HG03469 (cell line): ENCODE data around the gene TRAFD1.

Source experiments
- ATAC-seq: cut with Tn5 transposase; IDR thresholded peaks from one replicate; pipeline ENCODE4 v1.9.1; 2021; ENCODE audit warnings: mild to moderate bottlenecking, moderate library complexity, moderate number of reproducible peaks; ENCODE audit not compliant: unreplicated experiment

The TRAFD1 gene

DNA sequence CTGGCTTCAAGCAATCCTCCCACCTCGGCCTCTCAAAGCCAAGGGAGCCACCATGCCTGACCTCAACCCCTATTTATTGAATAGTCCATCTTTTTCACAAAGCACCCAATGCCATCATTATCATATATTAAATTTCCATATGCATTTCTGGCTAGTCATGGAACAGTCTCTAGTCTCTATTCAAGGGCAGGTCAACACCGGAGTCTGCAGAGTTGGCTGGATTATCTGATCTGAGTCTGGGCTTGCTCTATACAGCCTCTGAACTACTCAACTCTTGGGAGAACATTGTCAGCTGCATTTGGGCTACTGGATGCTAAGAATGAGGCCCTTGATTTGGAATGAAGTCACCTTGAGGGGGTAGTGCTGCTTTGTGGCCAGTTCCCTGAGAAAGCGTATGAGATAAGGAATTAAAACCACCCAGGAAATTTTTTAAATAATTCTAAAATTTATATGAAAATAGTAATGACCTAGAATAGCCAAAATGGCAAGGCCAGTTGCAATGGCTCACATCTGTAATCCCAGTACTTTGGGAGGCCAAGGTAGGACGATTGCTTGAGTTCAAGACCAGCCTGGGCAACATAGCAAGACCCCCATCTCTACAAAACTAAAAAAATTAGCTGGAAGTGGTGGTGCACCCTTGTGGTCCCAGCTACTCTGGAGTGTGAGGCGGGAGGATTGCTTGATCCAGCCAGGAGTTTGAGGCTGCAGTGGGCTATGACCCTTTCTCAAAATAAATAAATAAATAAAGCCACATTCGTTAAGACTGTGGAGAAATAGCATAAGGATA is 9.9 kb upstream of the TRAFD1 start:
- ATAC-seq = no peak

DNA sequence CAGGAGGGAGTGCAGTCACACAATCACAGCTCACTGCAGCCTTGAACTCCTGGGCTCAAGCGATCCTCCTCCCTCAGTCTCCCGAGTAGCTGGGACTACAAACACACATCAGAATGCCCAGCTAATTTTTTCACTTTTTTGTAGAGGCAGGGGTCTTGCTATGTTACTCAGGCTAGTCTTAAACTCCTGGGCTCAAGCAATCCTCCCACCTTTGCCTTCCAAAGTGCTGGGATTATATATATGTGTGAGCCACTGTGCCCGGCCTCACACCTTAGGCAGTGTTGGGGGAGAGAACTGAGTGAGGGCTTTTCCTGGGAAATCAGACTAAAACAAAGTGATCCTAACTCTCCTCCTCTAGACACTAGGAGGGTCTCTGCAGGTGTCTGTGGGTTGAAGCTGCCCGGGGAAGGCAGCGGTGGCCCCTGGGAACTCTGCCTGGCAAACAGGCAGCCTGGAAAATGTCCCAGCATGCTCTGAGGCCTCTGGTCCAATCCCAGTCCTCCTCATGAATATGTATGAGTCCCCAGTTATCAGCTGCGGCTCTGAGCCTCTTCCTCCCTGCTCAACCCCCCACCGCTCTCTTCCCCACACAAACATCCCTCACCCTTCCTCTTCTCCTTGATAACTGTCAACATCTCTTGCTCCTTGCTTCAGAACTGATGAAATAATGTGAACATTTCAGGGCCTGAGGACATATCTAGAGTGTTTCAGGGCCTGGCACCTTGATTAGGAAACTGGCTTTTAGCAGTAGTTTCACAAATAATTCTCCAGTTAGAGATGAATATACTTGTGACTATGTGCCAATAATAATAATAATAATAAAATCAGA is 8.9 kb upstream of the TRAFD1 start:
- no peak for ATAC-seq

DNA sequence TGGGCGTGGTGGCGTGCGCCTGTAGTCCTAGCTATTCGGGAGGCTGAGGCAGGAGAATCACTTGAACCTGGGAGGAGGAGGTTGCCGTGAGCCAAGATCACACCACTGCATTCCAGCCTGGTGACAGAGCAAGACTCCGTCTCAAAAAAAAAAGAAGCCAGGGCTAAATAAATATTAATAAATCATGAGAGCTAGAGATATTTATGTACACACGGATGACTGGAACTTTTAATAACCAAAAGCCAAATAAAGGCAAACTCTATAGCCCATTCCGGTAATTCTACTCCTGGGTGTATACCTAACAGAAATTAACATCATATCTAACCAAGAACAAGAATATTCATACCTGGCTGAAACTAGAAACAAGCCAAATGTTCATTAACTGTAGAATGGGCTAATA is 7.7 kb upstream of the TRAFD1 start:
- no peak for ATAC-seq

DNA sequence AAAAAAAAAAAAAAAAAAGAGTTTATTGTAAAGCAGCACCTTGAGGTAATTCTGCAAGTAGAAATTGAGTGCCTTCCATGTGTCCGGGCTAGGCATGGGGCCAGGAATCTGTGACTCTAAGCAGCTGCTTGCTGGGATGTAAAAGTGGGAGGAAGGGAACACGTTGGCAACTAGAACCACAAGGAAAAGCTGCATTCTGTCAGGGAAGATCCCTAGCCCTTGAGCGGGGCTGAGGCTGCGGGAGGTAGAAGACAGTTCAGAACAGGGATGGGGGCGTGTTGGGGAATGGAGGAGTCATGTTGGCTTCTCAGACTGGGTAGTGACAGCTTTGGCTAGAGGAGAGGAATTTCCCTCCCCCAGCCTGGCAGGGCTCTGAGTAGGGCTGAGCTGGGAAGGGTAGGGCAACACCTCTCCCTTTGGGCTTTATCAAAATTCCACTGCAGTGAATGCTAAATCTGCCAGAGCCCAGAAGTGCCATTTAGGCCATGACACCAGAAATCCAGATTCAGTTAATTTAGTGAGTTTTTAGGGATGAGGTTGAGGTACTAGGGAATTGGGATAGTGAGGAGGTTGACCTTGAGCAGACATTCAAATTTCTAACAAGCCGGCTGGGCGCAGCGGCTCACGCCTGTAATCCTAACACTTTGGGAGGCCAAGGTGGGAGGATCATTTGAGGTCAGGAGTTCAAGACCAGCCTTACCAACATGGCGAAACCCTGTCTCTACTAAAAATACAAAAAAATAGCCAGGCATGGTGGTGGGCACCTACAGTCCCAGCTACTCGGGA is 3.4 kb upstream of the TRAFD1 start:
- ATAC-seq = no peak

DNA sequence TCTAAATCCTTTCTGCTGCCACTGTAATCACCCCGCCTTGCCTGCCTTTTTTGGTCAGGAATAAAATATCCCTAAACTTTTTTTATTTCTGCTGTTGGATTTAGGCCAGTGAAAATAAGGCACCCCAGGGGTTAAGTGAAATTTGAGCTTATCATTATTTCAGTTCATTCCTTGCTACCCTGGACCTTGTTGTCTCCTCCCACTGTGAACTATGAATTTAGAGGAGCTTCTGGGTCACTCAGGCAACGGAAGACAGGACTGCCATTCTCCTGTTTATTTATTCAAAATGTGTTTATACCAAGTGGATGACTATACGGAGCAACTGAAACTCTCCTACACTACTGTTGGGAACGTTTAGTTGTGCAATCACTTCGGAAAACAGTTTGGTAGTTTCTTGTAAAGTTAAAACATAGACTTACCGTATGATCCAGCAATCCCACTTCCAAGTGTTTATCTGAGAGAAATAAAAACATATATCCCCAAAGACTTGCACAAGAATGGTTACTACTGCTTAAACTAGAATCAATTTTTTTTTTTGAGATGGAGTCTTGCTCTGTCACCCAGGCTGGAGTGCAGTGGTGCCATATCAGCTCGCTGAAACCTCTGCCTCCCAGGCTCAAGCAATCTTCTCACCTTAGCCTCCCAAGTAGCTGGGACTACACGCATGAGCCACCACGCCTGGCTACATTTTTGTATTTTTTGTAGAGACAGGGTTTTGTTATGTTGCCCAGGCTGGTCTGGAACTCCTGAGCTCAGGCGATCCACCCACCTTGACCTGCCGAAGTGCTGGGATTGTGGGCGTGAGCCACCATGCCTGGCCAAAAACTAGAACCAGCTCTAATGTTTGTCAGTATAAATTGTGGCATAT is 2.3 kb upstream of the TRAFD1 start:
- ATAC-seq = no peak

DNA sequence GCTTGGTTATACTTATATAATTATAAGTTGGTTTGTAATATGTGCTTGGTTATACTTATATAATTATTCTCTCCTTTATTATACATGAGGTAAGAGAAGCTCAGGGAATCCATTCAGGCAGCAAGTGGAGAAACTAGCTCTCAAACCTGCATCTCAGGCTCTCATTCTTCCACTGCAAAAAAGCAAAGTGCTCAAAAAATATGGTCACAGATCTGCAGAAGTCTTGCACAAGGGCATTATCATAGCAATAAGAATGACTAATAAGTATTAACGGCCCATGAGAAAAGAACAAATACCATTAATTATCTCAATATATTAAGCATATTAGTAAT is 476 bp upstream of the TRAFD1 start:
- no peak for ATAC-seq

DNA sequence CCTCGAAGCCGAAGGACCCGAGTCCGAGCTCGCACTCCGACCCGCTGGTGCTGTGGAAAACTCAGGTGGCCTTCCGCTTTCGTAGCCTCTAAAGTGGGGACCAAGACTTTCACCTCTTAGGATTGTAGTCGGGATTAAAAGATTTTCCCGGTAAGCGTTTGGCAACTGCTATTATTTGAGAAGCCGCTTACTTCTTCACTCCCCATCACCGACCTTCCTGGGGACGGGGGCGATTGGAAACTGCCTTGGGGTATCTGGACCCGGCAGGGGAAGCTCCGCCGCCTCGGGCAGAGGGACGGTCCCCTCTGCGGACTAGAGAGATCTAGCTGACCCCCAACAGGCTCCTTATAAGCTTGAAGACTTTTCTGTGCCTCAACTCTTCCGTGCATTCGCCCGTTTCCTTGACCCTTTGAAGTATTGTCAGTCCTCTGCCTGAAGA is 659 bp downstream of the TRAFD1 start:
- no peak for ATAC-seq

DNA sequence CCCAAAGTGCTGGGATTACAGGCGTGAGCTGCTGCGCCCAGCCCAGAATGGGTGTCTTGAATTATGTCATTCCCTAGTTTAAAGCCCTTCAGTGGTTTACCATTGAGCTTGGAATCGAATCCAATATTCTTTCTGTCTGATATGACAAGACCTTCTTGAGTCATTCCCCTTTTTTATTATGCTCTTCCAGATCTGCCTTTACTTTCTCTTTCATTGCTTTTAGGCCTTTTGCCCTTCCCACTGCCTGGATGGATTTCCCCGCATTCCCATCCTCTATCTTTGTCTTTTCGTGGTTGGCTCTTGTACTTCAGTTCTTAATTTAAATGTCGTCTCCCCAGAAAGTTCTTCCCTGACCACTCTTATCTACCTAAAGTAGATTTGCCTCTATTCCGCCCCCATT is 1.6 kb downstream of the TRAFD1 start:
- no peak for ATAC-seq

DNA sequence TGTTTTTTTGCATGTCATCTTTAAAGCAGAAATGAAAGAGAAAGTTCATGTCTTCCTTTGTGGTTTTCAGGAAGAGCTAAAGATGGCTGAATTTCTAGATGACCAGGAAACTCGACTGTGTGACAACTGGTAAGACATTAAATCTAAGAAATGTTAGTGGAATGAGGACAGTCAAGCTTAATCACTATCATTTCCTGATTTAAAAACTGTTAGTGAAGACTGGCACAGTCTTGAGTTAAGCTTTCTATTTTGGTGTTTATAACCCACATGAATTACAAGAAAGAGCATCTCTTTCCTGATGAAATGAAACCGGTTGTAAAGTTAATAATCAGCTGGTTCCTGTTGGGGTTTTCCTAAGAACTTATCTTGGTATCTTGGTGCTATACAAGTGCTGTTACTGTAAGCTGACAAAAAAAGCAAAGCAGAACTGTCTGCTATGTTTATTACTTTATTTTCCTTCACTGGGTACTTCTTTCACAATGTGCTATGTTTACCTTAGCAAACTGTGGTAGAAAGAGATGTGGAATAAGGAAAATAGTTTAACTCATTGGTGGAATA is 5.2 kb downstream of the TRAFD1 start:
- peak; percentile 34 for ATAC-seq

DNA sequence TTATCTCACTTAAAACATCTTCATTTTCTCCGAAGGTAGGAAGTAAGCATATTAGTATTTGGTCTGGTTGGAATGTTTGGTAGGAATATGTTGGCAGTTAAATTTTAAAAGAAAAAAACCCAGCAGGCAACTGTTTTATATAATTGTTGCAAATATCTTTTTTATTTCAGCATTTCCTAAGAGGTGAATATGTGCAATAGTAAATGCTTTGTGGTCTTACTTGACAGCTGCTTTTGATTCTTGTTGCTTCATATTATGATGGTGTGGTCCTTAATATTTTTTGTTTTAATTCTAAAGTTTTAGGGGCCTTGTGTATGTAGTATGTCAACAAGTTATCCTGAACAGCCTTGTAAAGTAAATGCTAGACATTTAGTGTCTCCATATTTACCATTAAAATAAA is 6.3 kb downstream of the TRAFD1 start:
- no peak for ATAC-seq

DNA sequence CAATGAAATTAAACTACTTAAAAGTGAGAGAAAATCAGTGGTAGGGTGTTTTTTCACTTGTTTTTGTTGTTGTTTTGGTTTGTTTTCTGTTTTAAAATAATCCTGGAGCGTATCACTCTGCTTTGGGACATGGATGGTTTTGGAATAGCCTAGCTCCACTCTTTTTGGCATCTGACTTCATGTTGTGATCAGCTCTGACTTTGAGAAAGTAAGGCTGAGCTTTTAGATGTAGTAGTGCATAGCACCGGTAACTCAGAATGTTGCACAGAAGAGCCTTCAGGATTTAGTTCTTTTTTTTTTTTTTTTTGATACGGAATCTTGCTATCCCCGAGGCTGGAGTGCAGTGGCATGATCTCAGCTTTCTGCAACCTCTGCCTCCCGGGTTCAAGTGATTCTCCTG is 8.1 kb downstream of the TRAFD1 start:
- no peak for ATAC-seq

DNA sequence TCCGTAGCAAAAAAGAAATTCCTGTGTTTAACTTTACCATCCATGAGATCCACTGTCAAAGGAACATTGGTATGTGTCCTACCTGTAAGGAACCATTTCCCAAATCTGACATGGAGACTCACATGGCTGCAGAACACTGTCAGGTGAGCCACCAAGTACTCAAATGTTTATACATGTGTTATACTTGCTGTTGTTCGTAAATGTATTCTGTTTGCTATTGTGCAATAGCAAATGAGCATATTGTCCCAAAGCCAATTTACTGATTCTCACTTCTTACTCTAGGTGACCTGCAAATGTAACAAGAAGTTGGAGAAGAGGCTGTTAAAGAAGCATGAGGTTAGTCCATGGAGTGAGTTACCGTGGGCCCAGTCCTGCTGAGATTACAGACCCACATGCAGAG is 9.4 kb downstream of the TRAFD1 start:
- no peak for ATAC-seq

DNA sequence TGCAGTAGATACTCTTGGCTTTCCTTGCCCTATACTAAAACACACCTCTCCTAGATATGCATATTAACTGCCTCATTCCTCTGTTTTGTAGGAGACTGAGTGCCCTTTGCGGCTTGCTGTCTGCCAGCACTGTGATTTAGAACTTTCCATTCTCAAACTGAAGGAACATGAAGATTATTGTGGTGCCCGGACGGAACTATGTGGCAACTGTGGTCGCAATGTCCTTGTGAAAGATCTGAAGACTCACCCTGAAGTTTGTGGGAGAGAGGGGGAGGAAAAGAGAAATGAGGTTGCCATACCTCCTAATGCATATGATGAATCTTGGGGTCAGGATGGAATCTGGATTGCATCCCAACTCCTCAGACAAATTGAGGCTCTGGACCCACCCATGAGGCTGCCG is 15.4 kb downstream of the TRAFD1 start:
- ATAC-seq = no peak

DNA sequence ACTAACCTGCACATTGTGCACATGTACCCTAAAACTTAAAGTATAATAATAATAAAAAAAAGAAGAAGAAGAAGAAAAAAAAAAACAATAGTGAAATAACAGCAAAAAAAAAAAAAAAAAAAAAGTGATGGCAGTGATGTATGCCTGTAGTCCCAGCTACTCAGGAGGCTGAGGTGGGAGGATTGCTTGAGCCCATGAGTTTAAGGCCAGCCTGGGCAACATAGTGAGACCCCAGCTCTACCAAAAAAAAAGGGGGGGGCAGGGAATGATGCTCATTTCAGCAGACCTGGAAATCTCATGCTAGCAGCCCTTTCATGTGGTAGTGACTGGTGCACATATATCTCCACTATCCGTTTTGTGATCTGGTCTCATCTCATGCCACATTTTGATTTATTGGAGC is 20.8 kb downstream of the TRAFD1 start:
- no peak for ATAC-seq

DNA sequence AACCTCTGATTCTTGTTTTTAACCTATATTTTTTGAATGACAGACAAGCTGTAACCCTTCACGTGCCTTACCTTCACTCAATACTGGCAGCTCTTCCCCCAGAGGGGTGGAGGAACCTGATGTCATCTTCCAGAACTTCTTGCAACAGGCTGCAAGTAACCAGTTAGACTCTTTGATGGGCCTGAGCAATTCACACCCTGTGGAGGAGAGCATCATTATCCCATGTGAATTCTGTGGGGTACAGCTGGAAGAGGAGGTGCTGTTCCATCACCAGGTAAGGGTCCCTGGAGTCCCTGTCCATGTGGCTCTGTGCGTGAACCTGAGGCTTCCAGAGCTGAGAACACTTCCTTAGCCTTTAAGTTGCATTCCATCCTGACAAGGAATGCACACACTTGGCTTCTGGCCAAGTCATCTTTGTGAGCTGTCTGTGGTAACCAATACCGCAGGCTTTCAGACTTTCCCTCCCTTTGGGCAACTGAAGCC is 22.7 kb downstream of the TRAFD1 start:
- ATAC-seq = no peak

DNA sequence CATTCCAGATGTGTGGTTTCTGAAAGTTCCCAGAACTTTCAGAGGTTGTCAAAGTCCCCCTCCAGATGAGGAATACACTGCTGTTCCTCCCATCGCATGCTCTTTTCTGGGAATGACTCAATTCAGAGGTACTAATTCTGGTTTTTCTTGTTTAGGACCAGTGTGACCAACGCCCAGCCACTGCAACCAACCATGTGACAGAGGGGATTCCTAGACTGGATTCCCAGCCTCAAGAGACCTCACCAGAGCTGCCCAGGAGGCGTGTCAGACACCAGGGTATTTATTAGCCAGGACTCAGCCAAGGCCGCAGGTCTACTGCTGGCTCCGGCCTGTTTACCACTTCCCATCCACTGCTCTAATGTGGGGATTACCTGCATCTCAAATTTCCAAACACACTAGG is 24.2 kb downstream of the TRAFD1 start:
- ATAC-seq = no peak

DNA sequence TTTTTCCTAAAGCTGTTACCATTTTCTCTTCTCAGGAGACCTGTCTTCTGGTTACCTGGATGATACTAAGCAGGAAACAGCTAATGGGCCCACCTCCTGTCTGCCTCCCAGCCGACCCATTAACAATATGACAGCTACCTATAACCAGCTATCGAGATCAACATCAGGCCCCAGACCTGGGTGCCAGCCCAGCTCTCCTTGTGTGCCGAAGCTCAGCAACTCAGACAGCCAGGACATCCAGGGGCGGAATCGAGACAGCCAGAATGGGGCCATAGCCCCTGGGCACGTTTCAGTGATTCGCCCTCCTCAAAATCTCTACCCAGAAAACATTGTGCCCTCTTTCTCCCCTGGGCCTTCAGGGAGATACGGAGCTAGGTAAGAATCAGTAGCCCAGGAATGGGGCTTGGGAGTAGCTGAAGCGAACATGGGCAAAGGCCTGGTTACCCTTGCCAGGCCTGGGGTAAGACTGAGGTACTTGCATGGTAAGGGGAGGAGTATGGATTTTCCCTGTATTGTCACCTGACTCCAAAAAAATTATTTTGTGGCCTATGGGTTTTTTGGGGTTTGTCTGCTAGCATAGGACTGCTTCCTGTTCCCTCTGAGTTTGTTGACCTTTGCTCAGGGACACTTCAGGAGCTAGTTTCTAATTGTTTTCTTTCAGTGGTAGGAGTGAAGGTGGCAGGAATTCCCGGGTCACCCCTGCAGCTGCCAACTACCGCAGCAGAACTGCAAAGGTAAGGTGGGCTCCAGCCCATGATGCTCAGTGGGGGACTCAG is 26.6 kb downstream of the TRAFD1 start:
- no peak for ATAC-seq

DNA sequence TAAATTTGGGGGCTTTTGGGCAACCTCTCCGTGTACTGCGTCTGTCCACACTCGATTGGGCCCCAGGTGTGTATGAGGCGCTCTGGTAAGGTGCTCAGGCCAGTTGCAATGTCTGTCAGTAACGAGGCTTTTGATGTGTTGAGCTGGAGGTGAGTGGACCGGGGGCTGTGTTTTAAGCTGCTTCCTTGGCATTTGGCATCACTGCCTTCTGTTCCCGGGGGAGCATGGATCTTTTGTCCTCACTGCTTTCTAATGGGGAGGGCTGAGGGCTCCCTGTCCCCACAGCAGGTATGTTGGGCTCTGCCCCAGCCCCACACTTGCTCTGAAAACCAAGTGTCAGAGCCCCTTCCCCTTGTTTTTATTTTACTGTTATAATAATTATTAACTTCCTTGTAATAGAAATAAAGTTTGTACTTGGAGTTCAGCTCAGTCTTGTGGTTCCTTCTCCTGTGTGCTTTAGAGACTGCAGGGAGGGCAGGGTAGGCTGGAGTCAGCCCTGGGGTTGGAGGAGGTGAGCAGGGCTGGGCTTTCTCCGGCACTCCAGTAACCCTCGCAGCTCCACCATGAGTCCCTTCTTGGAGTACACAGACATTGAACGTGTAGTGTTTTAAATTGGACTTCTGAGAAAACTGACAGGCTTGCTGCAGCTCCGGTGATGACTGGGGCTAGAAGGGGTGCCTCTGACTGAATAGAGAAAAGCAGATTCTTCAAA is 28.0 kb downstream of the TRAFD1 start:
- ATAC-seq = no peak

DNA sequence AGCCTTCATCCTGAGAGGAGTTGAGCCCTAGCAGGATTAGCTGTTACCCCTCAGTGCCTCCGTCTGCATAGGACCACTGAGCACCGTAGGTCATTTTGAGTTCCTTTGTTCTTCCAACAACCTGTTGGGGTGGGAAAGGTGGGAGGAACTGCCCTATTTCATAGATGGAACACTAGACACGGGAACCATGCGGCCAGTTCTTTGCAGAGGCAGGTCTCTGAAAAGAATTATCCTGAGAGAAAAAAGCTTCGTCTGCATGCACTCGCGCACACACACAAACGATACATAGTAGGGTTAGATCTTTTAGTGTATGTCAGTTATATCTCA is 28.5 kb downstream of the TRAFD1 start:
- ATAC-seq = no peak
